HL-60/S4 treated with phorbol 12-myristate 13-acetate at 8.2 ng/mL for 4 days and 3 days (cell line): ENCODE measurements around the gene FBXL15.
"Not testable (repeated sequence)": the region's sequence is repeated elsewhere in the genome, so short reads cannot be mapped to it uniquely, and the experiment has no call there.

Source experiments
- in situ Hi-C: fragments of 300-500 bp; cut with MboI; formaldehyde crosslinking; loops from 2 replicates; pipeline ENCODE4 v1.15.0; 2022; ENCODE audit warnings: low sequenced_read_pairs

FBXL15 gene

GRCh38 chr10:102452672-102453340, 32.2 kb downstream of the FBXL15 start:
- in situ Hi-C loops: no loop called here

- in situ Hi-C loops: no loop called here
Observed at GRCh38 chr10:102453502-102453901, 32.9 kb downstream of the FBXL15 start.

- in situ Hi-C loops: not testable (repeated sequence)
Observed at GRCh38 chr10:102454662-102455487, 34.2 kb downstream of the FBXL15 start.

GRCh38 chr10:102455893-102456471, 35.3 kb downstream of the FBXL15 start:
- in situ Hi-C loops: no loop called here

- in situ Hi-C loops: no loop called here
Observed at GRCh38 chr10:102457591-102458150, 37.0 kb downstream of the FBXL15 start.

- in situ Hi-C loops: no loop called here
Observed at GRCh38 chr10:102458656-102459055, 38.0 kb downstream of the FBXL15 start.

- in situ Hi-C loops: no loop called here
Observed at GRCh38 chr10:102460836-102461186, 40.2 kb downstream of the FBXL15 start.

GRCh38 chr10:102461187-102462054, 40.8 kb downstream of the FBXL15 start:
- in situ Hi-C loops: no loop called here

GRCh38 chr10:102462512-102463054, 41.9 kb downstream of the FBXL15 start:
- in situ Hi-C loops: no loop called here

- in situ Hi-C loops: no loop called here
Observed at GRCh38 chr10:102463983-102464382, 43.3 kb downstream of the FBXL15 start.

GRCh38 chr10:102465466-102465865, 44.8 kb downstream of the FBXL15 start:
- in situ Hi-C loops: no loop called here

GRCh38 chr10:102467318-102467717, 46.7 kb downstream of the FBXL15 start:
- in situ Hi-C loops: no loop called here

GRCh38 chr10:102467971-102468438, 47.4 kb downstream of the FBXL15 start:
- in situ Hi-C loops: no loop called here

GRCh38 chr10:102468683-102469082, 48.0 kb downstream of the FBXL15 start:
- in situ Hi-C loops: no loop called here

- in situ Hi-C loops: no loop called here
Observed at GRCh38 chr10:102470579-102471546, 50.2 kb downstream of the FBXL15 start.
